SK-N-MC (cell line): ENCODE results near the gene OCLN.

Source experiments
- EZH2 ChIP-seq: fragments of 200-600 bp; sonication (generic); IDR thresholded peaks from one replicate; pipeline ENCODE4 v1.6.1; 2017; ENCODE audit warnings: antibody characterized with exemption
- POLR2AphosphoS5 ChIP-seq: IDR thresholded peaks from 2 replicates; pipeline ENCODE4 v1.6.1; 2012; ENCODE audit warnings: mild to moderate bottlenecking, low read depth, low read length, borderline replicate concordance

DNA sequence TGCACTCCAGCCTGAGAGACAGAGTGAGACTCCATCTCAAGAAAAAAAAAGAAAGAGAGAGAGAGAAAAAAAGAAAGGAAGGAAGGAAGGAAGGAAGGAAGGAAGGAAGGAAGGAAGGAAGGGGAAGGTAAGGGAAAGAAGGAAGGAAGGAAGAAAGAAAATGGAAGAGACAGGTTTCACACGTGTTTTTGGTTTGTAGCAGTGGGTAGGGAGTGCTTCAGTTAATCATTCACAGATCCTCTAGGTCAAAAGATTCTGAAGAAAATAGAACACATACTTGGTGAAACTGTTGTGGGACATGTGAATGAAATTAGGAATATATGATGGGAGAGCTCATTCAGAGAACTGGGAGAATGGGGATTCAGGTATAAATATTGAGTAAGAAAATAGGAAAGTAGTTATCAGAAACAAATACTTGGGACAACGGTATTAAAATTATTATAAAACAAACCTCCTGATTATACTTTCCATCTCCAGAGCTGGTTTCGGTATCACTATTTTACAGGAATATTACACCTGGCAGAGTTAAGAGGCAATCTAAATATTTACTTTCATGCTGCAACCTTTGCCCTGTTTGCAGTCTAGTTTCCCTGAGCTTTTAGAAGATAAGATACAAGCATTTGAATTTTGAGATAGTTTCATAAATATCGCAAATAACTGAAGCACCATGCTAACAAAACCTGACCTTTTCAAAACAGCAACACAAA is 40.5 kb upstream of the OCLN start:
- TF ChIP-seq EZH2, result no peak
- TF ChIP-seq POLR2AphosphoS5, result peak; percentile 23; the same call in 1 of the 2 replicates
